Upper lobe of right lung (tissue), 1 donor: Measurements from ENCODE around the gene ZNF598. TPM values are rescaled to one million over a fixed set of nuclear protein-coding genes. Genes with fewer than 3 reads are reported as not detected.
A peak's percentile ranks its signal among the peaks of the same experiment; 100 is the strongest.

ENCODE experiments used
- ATAC-seq: fragments of 200-7000 bp; cut with Tn5 transposase; one replicate; pipeline ENCODE4 v1.9.1; 2020; ENCODE audit warnings: mild to moderate bottlenecking, moderate library complexity
- DNase-seq: peaks from one replicate; pipeline ENCODE4 v3.0.0-alpha.2; 2020
- H3K27ac ChIP-seq: fragments of 200-600 bp; one replicate; pipeline ENCODE4 v1.8.0; 2022
- H3K27me3 ChIP-seq: fragments of 200-600 bp; one replicate; pipeline ENCODE4 v1.8.0; 2022; ENCODE audit warnings: mild to moderate bottlenecking
- H3K36me3 ChIP-seq: fragments of 200-600 bp; one replicate; pipeline ENCODE4 v1.8.0; 2022
- H3K4me1 ChIP-seq: fragments of 200-600 bp; one replicate; pipeline ENCODE4 v1.8.0; 2022
- H3K4me3 ChIP-seq: fragments of 200-600 bp; one replicate; pipeline ENCODE4 v1.8.0; 2022; ENCODE audit warnings: mild to moderate bottlenecking
- H3K9me3 ChIP-seq: fragments of 200-600 bp; one replicate; pipeline ENCODE4 v1.8.0; 2022
- CTCF ChIP-seq: fragments of 200-600 bp; IDR thresholded peaks from one replicate; pipeline ENCODE4 v1.8.0; 2022; ENCODE audit warnings: antibody characterized with exemption
- intact Hi-C: fragments of 100-400 bp; cut with DNase I; formaldehyde crosslinking; loops from one replicate; pipeline ENCODE4 v1.11.0; 2022
- total RNA-seq: library from RNA; stranded (reverse); fragmentation: NEBNext Ultra II Directional; extraction: Animal tissue kit (Norgen Biotek cat#: 25700); gene quantifications from one replicate; pipeline ENCODE4 v1.2.1, GENCODE V29; 2021
- donor health status: DM: no; HTN: yes; CAD: no; lungs with severe emphysema.

Gene ZNF598
- total RNA-seq, 1 donor from 2014 or later: 38.2 TPM

DNA sequence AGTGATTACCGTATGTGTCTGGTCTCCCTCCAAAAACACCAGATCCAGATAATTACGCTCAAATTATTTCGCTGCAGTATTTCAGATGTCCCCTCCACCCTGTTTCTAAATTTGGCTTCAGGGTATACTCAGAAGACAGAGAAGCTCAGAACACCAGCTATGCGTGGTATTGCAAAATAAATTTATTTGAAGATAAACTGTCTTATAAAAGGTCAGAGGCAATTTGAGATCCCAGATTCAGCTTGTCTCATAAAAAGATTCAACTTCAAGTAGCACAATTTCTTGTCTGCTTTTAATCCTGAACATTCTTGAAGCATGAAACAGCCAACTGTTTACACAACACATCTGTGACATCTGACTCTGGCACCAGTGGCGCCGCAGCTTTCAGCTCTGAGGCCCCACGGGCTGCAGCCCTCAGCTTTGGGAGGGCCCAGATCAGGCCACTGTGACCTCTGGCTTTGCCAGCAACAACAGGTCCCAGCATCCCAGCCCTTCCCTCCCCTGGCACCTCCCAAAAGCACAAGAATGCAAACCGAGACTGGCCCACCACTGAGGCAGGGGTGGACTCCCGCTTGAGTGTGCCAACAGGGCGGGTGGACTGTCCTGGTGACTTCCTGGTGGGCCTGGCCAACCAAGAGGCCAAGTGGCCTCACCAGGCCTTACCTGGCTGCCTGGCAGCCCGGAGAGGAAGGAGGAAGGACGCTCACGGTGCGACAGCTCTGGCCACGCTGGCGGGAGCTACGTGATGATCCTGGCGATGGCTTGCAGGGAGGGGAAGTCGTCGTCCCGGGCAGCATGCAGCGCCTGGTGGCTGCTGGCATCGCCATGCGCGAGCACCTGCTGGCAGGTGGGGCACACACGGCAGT lies 11.9 kb downstream of the ZNF598 start:
- Histone ChIP-seq H3K4me3 (no peak overlapping the region), H3K4me1 (peaks cover 6% of the 10 kb centered on the region), H3K27ac (peak overlapping the region; percentile 47), H3K9me3 (no peaks in the 10 kb centered on the region), H3K36me3 (peaks cover 62% of the 10 kb centered on the region), H3K27me3 (no peaks in the 10 kb centered on the region)
- no peak for TF ChIP-seq CTCF
- no peak for ATAC-seq
- intact Hi-C loops: no loop called here
- no peak for DNase-seq

DNA sequence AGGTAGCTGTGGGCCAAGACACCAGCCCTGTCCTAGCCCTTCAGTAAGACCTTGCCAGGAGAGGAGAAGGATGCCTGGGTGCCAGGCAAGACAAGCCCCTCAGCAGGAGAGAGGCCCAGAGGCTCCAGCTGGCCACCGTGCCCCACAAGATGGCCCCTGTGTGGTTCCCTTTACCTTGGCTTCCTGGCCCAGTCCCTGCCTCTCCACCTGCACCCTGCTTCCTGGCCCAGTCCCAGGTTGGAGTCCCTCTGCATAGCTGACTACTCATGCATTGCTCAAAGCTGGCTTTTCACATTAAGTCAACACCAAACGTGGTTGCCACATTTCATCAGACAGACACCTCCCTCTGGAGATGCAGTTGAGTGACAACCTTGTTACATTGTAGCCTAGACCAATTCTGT lies 15.9 kb downstream of the ZNF598 start:
- peak; percentile 70 for DNase-seq

DNA sequence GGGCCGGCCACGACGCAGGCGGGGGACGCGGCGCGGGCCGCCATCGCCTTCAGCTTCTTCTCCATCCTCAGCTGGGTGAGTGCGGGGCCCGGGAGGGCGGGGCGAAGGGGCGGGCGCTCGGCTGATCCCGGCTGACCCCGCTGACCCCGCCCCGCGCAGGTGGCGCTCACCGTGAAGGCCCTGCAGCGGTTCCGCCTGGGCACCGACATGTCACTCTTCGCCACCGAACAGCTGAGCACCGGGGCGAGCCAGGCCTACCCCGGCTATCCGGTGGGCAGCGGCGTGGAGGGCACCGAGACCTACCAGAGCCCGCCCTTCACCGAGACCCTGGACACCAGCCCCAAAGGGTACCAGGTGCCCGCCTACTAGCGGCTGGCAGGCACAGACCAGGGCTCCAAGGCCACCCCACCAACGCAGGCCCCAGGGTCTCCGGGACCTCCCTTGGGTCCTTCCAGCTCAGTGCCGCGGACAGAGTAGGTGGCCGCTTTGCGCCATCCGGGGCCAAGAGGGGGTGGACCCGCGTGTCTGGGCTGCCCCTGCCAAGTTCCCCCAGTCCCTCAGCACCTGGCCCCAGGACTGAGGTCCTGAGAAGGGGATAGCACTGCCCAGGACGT lies 16.8 kb downstream of the ZNF598 start:
- intact Hi-C loops: no loop called here
- no peaks in the 10 kb centered on the region for H3K9me3 ChIP-seq
- no peak for TF ChIP-seq CTCF
- H3K36me3 ChIP-seq: peaks cover 13% of the 10 kb centered on the region
- H3K4me1 ChIP-seq: peaks cover 16% of the 10 kb centered on the region
- DNase-seq (no peak), ATAC-seq (no peak)
- no peak overlapping the region for H3K27ac ChIP-seq
- H3K27me3 ChIP-seq: peaks cover 27% of the 10 kb centered on the region
- no peak overlapping the region for H3K4me3 ChIP-seq

More for the DNA sequence above, 15.9 kb downstream of the ZNF598 start:
- Histone ChIP-seq H3K9me3 (no peaks in the 10 kb centered on the region), H3K4me1 (peaks cover 23% of the 10 kb centered on the region), H3K27me3 (peaks cover 24% of the 10 kb centered on the region), H3K36me3 (peaks cover 22% of the 10 kb centered on the region), H3K27ac (no peak overlapping the region), H3K4me3 (no peak overlapping the region)
- intact Hi-C loops: no loop called here
- TF ChIP-seq CTCF: no peak
- no peak for ATAC-seq

DNA sequence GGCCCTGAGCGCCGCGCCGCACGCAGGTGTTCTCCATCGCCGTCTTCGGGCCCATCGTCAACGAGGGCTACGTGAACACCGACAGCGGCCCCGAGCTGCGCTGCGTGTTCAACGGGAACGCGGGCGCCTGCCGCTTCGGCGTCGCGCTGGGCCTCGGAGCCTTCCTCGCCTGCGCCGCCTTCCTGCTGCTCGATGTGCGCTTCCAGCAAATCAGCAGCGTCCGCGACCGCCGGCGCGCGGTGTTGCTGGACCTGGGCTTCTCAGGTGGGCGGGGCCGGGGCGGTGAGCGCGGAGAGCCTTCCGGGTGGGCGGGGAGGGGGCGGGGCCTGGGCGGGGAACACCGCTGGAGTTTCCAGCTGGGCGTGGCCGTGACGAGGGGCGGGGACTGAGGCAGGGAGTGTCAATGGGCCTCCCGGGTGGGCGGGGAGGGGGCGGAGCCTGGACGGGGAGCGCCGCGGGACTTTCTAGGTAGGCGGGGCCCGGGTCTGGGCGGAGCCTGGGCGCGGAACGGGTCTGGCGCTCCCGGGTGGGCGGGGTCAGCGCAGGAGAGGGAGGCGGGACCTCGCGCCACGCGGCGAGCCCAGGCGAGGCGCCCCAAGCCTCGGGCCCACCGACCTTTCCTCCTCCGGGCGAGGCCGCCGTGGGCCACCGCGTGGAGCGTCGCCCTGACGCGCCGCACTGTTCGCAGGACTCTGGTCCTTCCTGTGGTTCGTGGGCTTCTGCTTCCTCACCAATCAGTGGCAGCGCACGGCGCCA lies 17.5 kb downstream of the ZNF598 start:
- H3K27ac ChIP-seq: peak overlapping the region; percentile 53
- no peak for TF ChIP-seq CTCF

GRCh38 chr16:1991588-1991947 lies 18.1 kb downstream of the ZNF598 start:
- Histone ChIP-seq H3K4me3 (peak overlapping the region; percentile 41), H3K27ac (peak overlapping the region; percentile 53), H3K36me3 (peaks cover 7% of the 10 kb centered on the region), H3K4me1 (peaks cover 16% of the 10 kb centered on the region), H3K9me3 (no peaks in the 10 kb centered on the region), H3K27me3 (peaks cover 27% of the 10 kb centered on the region)
- TF ChIP-seq CTCF: no peak
- ATAC-seq (no peak), DNase-seq (no peak)
- intact Hi-C loops: no loop called here

More for the DNA sequence above, 17.5 kb downstream of the ZNF598 start:
- Histone ChIP-seq H3K4me1 (peaks cover 16% of the 10 kb centered on the region), H3K4me3 (peak overlapping the region; percentile 41), H3K36me3 (peaks cover 8% of the 10 kb centered on the region), H3K27me3 (peaks cover 27% of the 10 kb centered on the region), H3K9me3 (no peaks in the 10 kb centered on the region)
- ATAC-seq (peak; percentile 93), DNase-seq (peak; percentile 97)
- intact Hi-C loops: no loop called here
